NCI-H748 (cell line): ENCODE results near the gene POFUT2.
A peak's percentile ranks its signal among the peaks of the same experiment; 100 is the strongest.

Source experiments
- DNase-seq: peaks from one replicate; lab custom pipeline; 2025; ENCODE audit not compliant: unreplicated experiment; lab: John Stamatoyannopoulos, UW

Gene POFUT2

DNA sequence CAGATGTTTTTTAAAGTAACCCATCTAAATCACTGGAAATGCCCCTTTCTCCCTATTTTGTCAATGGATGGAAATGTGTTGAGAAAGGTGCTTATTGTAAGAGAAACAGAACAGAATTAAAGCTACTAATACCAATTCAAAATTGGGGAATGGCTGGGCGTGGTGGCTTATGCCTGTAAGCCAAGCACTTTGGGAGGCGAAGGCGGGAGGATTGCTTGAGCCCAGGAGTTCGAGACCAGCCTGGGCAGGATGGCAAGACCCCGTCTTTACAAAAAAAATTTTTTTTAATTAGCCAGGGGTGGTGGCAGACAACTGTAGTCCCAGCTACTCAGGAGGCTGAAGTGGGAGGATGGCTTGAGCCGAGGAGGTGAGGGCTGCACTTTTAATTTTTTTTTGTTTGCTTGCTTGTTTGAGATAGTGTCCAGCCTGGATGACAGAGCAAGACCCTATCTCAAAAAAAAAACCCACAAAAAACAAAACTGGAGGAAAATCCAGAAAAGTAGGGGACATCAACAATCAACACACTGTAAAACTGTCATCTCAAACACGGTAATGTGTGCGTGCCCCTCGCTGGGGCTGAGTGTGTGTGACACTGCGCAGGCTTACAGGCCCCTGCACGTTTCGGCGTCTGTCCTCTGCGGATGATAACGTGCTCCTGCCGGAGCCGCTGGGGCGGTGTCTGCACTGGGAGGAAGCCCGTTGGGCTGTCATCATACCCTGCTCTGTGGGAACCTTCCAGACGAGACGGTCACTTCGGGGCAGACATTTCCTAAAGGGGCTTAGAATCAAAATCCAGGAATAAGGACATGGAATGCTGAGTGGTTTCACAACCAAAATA is 11.6 kb upstream of the POFUT2 start:
- DNase-seq: no peak

DNA sequence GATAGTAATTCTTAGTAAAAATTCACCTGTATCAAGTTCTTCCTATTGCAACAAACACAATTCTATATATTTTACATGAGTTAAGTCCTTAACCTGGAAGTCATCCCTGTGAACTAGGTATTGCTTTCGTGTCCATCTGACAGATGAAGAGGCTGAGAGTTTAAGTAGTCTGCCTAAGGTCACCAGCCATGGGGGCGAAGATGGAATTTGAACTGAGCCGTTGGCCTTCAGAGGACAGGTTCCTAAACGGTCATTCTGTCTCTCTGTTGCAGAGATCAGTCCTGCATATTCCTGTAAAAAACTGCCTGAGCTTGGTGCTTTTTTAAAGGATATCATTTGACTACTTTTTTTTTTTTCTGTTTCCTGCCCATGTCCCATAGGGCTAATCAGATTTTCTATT is 10.2 kb upstream of the POFUT2 start:
- no peak for DNase-seq

GRCh38 chr21:45297329-45297728 is 9.6 kb upstream of the POFUT2 start:
- no peak for DNase-seq

- DNase-seq: no peak
These were observed 8.9 kb upstream of the POFUT2 start for GRCh38 chr21:45296638-45297037.

DNA sequence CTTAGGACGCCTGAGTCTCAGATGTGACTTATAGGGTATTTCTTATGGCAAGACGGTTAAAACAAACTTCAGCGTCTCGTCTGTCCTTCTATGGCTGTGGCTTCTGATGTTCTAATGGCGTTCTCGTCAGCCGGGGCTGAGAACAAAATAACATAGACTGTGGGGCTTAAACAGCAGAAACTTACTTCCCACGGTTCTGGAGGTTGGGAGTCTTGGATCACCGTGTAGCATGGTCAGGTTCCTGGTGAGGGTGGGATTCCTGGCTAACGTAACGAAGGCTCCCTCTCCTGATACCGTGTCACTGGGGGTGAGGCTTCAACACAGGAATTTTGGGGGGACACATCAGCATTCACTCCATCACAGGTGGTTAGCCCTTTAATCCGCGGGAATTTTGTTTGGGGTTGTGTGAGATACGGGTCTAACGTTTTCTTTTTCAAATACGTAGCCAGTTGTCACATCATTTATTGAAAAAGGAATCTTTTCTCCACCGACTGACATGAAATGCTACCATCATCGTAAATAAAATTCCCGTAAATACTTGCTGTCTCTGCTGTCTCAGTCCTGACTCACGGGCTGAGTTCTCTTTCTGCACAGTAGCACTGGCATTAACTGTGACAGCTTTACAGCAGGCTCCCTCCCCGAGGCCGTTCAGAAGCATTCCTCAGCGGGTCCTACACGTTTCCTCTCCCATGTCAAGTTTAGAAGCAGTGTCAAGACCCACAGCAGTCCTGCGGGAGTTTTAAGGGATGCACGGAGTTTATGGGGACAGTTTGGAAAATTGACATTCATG is 8.1 kb upstream of the POFUT2 start:
- no peak for DNase-seq

DNA sequence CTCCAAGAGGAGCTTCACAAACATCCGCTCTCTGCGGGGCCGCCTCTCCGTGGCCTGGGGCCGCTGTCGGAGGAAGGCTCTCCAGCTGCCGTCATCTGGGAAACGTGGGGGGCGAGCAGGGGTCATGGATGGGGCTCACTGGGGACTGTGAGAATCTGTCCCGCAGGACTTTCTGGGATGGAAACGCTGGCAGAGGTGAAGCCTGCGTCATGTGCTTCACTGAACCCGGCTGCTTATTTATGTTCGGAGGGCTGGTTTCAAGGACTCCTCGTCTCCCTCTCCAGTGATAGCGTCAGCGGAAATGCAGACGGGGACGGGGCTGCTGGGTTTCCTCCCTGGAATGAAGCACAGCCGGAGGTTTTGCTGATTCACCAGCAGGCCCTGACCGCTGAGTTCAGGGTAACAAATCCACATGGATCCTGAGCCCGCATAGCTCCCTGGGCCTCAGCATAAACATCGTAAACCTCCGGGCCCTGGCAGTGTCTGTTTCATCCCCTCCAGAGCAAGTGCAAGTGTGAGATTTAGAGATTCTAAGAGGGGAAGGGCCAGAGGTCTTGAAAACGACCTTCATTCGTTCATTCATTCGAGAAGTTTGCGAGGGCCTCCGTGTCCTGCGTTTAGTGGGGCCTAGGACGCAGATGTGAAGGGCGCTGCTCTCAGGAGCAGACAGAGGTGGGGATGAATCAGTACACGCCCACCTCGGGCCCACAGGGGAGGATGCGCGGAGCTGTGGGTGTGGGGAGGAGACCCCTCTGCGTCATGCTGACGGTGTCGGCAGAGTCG is 7.0 kb upstream of the POFUT2 start:
- DNase-seq: no peak

DNA sequence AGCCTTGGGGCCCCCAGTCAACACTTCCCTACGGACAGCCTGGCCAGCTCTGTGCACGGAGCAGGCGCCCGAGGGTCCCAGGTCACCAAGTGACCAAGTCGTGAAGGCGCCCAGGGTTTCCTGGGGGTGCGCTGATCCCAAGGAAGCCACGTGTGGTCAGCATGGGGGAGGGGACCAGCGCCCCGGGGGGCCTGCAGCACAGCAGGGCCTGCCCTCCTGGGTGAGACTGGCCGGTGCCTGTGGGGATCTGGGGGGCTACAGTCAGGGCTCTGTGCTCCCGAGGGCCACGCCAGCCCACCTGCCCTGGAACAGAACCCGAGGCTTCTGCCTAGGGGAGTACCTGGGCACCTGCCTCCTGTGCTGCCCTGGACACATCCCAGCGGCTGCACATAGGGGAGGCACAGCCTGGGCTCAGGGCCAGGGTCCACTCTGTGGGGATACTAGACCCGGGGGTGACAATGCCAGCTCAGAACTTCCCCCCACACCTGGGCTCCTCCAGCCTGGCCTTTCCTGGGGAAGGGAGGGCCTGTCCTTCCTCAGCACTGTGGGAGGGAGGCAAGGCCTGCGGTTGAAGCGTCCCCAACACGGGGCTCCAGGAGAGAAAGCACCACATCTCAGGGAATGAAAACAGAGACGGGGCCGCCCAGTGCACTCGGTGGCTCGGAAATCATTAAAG is 6.2 kb upstream of the POFUT2 start:
- DNase-seq: no peak

GRCh38 chr21:45293220-45293725 is 5.6 kb upstream of the POFUT2 start:
- DNase-seq: no peak

GRCh38 chr21:45292399-45293219 is 4.9 kb upstream of the POFUT2 start:
- peak; percentile 79 for DNase-seq

- DNase-seq: no peak
These were observed 4.1 kb upstream of the POFUT2 start for GRCh38 chr21:45291613-45292398.

DNA sequence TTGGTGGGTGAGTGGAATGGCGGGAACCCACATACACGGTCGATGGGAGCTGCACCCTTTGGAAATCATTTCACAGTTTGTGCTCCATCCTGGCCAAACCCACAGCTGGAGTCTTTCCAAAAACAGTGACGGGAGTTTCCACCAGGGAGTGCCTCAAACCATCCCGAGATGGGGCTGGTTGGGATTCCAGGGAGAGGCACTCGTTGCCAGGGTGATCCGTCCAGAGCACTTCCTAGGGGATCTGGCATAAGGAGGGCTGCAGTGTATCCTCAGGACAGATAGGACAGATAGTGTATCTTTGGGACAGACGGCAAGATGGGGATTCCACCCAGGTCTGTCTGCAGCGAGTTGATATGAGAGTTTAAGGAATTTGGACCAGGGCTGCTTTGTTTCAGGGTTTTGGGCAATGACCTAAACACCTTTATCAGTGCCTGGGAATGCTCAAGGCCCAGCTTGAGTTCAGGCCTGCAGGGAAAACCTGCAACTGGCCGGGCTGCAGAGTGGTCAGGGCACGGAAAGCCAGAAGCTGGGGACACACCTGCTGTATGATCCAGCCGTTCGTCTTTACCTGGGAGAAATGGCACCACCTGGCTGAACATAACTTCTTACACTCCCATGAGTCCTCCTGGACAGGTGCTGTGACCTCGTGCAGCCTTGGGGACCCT is 3.4 kb upstream of the POFUT2 start:
- DNase-seq: no peak

DNA sequence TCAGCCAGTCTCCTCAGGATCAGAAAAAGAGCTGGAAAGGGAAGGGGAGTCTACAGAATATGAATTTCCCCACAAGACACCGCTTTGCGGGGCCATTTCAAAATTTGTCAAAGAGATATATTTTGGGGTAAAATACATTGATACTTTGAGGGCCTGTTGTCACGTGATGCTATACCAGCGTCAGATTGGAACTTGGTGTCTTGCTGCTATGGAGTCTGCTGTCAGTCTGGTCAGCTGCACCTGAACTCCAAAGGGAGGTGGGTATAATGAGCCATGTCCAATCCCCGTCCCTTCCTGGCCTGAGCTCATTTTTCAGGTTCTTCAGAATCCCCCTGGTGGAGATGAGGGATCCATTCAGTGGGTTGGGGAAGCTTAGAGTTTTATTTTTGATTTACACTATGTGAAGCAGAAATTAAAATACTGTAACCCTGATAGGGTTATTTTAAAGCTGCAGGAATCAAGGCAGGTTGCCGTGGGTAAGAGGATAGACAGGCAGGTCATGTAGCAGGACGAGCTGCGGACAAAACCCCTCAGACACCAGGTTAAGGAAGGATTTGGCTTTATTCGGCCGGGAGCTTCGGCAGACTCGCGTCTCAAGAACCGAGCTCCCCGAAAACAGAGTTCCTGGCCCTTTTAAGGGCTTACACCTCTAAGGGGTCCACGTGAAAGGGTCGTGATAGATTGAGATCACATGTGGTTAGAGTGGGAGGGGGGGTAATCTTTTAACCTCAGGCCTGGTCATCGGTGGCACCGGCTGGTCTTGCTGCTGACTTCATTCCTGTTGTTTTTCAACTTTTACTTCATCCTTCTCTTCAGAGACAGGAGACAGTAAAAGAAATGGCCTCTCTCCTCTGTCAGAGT is 2.2 kb upstream of the POFUT2 start:
- DNase-seq: no peak

- no peak for DNase-seq
These were observed 1.4 kb upstream of the POFUT2 start for GRCh38 chr21:45289134-45289533.

- DNase-seq: peak; percentile 27
These were observed 746 bp upstream of the POFUT2 start for GRCh38 chr21:45288441-45288841.

GRCh38 chr21:45286671-45287437 is 841 bp downstream of the POFUT2 start:
- no peak for DNase-seq

GRCh38 chr21:45285266-45285931 is 2.3 kb downstream of the POFUT2 start:
- DNase-seq: no peak

DNA sequence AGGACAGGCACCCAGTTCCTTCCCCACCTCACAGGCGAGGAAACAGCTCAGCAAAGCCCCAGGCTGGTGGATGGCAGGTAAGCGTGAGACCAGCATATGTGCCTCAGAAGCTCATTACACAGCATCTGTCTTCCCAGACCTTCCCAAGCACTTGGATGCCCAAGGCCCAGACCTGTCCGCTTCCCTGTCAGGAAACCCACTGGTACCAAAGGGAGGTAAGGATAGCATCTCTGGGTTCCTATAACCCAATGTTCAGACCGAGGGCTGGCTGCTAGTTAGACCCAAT is 3.3 kb downstream of the POFUT2 start:
- DNase-seq: no peak
